Naive thymus-derived CD4-positive, alpha-beta T cell (primary cell): ENCODE data around the gene DLG2. TPM values are rescaled to one million over a fixed set of nuclear protein-coding genes. Genes with fewer than 3 reads are reported as not detected.

ENCODE experiments used
- ATAC-seq: fragments of 150-1000 bp; cut with Tn5 transposase; 2 replicates; pipeline ENCODE4 v1.10.0; 2021; ENCODE audit warnings: mild to moderate bottlenecking, moderate library complexity
- CTCF ChIA-PET: fragments of 350-600 bp; sonication (Branson Sonifier 250); formaldehyde crosslinking; loops from one replicate; lab custom pipeline; 2021; ENCODE audit warnings: antibody characterized with exemption; lab: Charles Lee
- POLR2A ChIA-PET: fragments of 350-600 bp; sonication (Branson Sonifier 250); formaldehyde crosslinking; loops from one replicate; lab custom pipeline; 2021; ENCODE audit warnings: antibody characterized with exemption, inconsistent platforms; lab: Charles Lee
- DNase-seq, 9 donors: peaks; one replicate each; pipeline versions ENCODE4 v3.0.0 to v3.0.0-alpha.2; 2020 to 2022; ENCODE audit warnings: mixed read lengths in 1 of 9
- H3K27ac ChIP-seq: one replicate; pipeline ENCODE4 v1.7.0; 2013; ENCODE audit warnings: mild to moderate bottlenecking, low read depth, low read length, moderate library complexity
- H3K27me3 ChIP-seq, 2 donors: one replicate each; pipeline ENCODE4 v1.7.0; 2013; ENCODE audit warnings: low read length in 2 of 2, mild to moderate bottlenecking in 2 of 2, moderate library complexity in 2 of 2; ENCODE audit not compliant: control insufficient read depth in 2 of 2, insufficient read depth in 2 of 2
- H3K36me3 ChIP-seq, 3 experiments: 1 replicate in 2 of 3; 2 replicates in 1 of 3; pipeline ENCODE4 v1.7.0; 2013; ENCODE audit warnings: low read length in 3 of 3, mild to moderate bottlenecking in 3 of 3, moderate library complexity in 1 of 3; ENCODE audit not compliant: insufficient read depth in 3 of 3, control insufficient read depth in 2 of 3
- H3K4me1 ChIP-seq, 2 donors: one replicate each; pipeline ENCODE4 v1.7.0; 2013; ENCODE audit warnings: low read length in 2 of 2, mild to moderate bottlenecking in 2 of 2, moderate library complexity in 1 of 2; ENCODE audit not compliant: control insufficient read depth in 2 of 2, insufficient read depth in 2 of 2
- H3K4me3 ChIP-seq: 2 replicates; pipeline ENCODE4 v1.7.0; 2013; ENCODE audit warnings: mild to moderate bottlenecking, low read length
- H3K9me3 ChIP-seq, 3 experiments: 1 replicate in 2 of 3; 2 replicates in 1 of 3; pipeline ENCODE4 v1.7.0; 2013; ENCODE audit warnings: low read length in 3 of 3; ENCODE audit not compliant: control insufficient read depth in 2 of 3
- H3K27ac Mint-ChIP-seq, 9 donors: one replicate each; pipeline ENCODE4 v1.8.0; 2020 to 2022; ENCODE audit warnings: mixed read lengths in 9 of 9, mild to moderate bottlenecking in 8 of 9, moderate library complexity in 5 of 9, inconsistent platforms in 2 of 9
- H3K27me3 Mint-ChIP-seq, 5 donors: one replicate each; pipeline ENCODE4 v1.8.0; 2021 to 2022; ENCODE audit warnings: mixed read lengths in 5 of 5, mild to moderate bottlenecking in 1 of 5
- H3K36me3 Mint-ChIP-seq, 5 donors: one replicate each; pipeline ENCODE4 v1.8.0; 2020 to 2022; ENCODE audit warnings: mixed read lengths in 5 of 5, mild to moderate bottlenecking in 3 of 5, inconsistent platforms in 1 of 5
- H3K4me1 Mint-ChIP-seq, 7 donors: one replicate each; pipeline ENCODE4 v1.8.0; 2020 to 2022; ENCODE audit warnings: mixed read lengths in 7 of 7, mild to moderate bottlenecking in 3 of 7, inconsistent platforms in 1 of 7
- H3K4me3 Mint-ChIP-seq, 10 donors: one replicate each; pipeline ENCODE4 v1.8.0; 2020 to 2022; ENCODE audit warnings: mild to moderate bottlenecking in 10 of 10, mixed read lengths in 10 of 10, moderate library complexity in 6 of 10, inconsistent platforms in 2 of 10
- H3K9me3 Mint-ChIP-seq, 11 donors: one replicate each; pipeline ENCODE4 v1.8.0; 2020 to 2022; ENCODE audit warnings: mixed read lengths in 11 of 11, mild to moderate bottlenecking in 4 of 11, inconsistent platforms in 1 of 11, moderate library complexity in 1 of 11
- intact Hi-C, 2 donors: fragments of 100-400 bp; cut with micrococcal nuclease; formaldehyde crosslinking; loops; one replicate each; pipeline ENCODE4 v1.15.1; 2023
- polyA plus RNA-seq, 2 donors: library from polyadenylated mRNA; unstranded; fragments of 300-500 nt; fragmentation: Illumina TruSeq; gene quantifications; one replicate each; pipeline ENCODE4 v1.2.3, GENCODE V29; 2021
- total RNA-seq, 6 experiments: library from RNA in 5 of 6; stranded (reverse) in 5 of 6; gene quantifications; 1 replicate in 5 of 6; 2 replicates in 1 of 6; pipeline ENCODE4 v1.2.3 and lab custom pipeline; 2021 to 2026

Gene DLG2
- total and polyA plus RNA-seq, 7 experiments from 2014 or later, result 0.64 to 6.1 (median 3.7) TPM

- peaks cover 0 to 22% (median 8%) of the 10 kb centered on the region in 5 donors for H3K36me3 Mint-ChIP-seq
- DNase-seq, result no peak
- no peaks in the 10 kb centered on the region for H3K27me3 Mint-ChIP-seq
- Histone ChIP-seq H3K36me3 (no peaks in the 10 kb centered on the region), H3K4me1 (no peaks in the 10 kb centered on the region), H3K27ac (no peak overlapping the region), H3K9me3 (peaks cover 0 to 25% (median 0%) of the 10 kb centered on the region in 3 experiments), H3K4me3 (no peak overlapping the region), H3K27me3 (no peaks in the 10 kb centered on the region)
- ATAC-seq, result no peak
- no peak overlapping the region for H3K4me3 Mint-ChIP-seq
- H3K27ac Mint-ChIP-seq, result no peak overlapping the region
- POLR2A ChIA-PET, result no interaction called here
- no peaks in the 10 kb centered on the region for H3K4me1 Mint-ChIP-seq
- peaks cover 26 to 87% (median 49%) of the 10 kb centered on the region in 11 donors for H3K9me3 Mint-ChIP-seq
- intact Hi-C loops, result no loop called here
- CTCF ChIA-PET, result no interaction called here
Observed at GRCh38 chr11:85431319-85431718, 195.8 kb downstream of the DLG2 start.

- no peak for DNase-seq
- ATAC-seq, result no peak
- Mint-ChIP-seq H3K27me3 (no peaks in the 10 kb centered on the region), H3K4me1 (no peaks in the 10 kb centered on the region), H3K4me3 (no peak overlapping the region), H3K36me3 (peaks cover 0 to 23% (median 10%) of the 10 kb centered on the region in 5 donors), H3K27ac (no peak overlapping the region), H3K9me3 (peaks cover 28 to 82% (median 44%) of the 10 kb centered on the region in 11 donors)
- Histone ChIP-seq H3K36me3 (no peaks in the 10 kb centered on the region), H3K9me3 (peaks cover 0 to 10% (median 0%) of the 10 kb centered on the region in 3 experiments), H3K4me1 (no peaks in the 10 kb centered on the region), H3K4me3 (no peak overlapping the region), H3K27ac (no peak overlapping the region), H3K27me3 (no peaks in the 10 kb centered on the region)
- intact Hi-C loops, result no loop called here
- CTCF ChIA-PET, result no interaction called here
- POLR2A ChIA-PET, result no interaction called here
Observed at GRCh38 chr11:85423794-85424193, 203.3 kb downstream of the DLG2 start.

GRCh38 chr11:85423316-85423715 is 203.8 kb downstream of the DLG2 start:
- Mint-ChIP-seq H3K9me3 (peaks cover 28 to 82% (median 43%) of the 10 kb centered on the region in 11 donors), H3K4me1 (no peaks in the 10 kb centered on the region), H3K4me3 (no peak overlapping the region), H3K27me3 (no peaks in the 10 kb centered on the region), H3K36me3 (peaks cover 0 to 23% (median 10%) of the 10 kb centered on the region in 5 donors), H3K27ac (no peak overlapping the region)
- intact Hi-C loops, result no loop called here
- ChIA-PET CTCF (no interaction called here), POLR2A (no interaction called here)
- peaks cover 0 to 10% (median 0%) of the 10 kb centered on the region in 3 experiments for H3K9me3 ChIP-seq
- no peaks in the 10 kb centered on the region for H3K27me3 ChIP-seq
- no peak overlapping the region for H3K27ac ChIP-seq
- DNase-seq, result no peak
- no peaks in the 10 kb centered on the region for H3K4me1 ChIP-seq
- H3K36me3 ChIP-seq, result no peaks in the 10 kb centered on the region
- ATAC-seq, result no peak
- no peak overlapping the region for H3K4me3 ChIP-seq

GRCh38 chr11:85414175-85414574 is 213.0 kb downstream of the DLG2 start:
- H3K9me3 ChIP-seq, result peaks cover 0 to 9% (median 0%) of the 10 kb centered on the region in 3 experiments
- DNase-seq (no peak), ATAC-seq (no peak)
- intact Hi-C loops, result no loop called here
- no peaks in the 10 kb centered on the region for H3K27me3 ChIP-seq
- no peaks in the 10 kb centered on the region for H3K4me1 ChIP-seq
- H3K4me1 Mint-ChIP-seq, result no peaks in the 10 kb centered on the region
- peaks cover 0 to 6% (median 3%) of the 10 kb centered on the region in 5 donors for H3K36me3 Mint-ChIP-seq
- CTCF ChIA-PET, result no interaction called here
- no peak overlapping the region for H3K27ac ChIP-seq
- peaks cover 32 to 97% (median 57%) of the 10 kb centered on the region in 11 donors for H3K9me3 Mint-ChIP-seq
- H3K4me3 ChIP-seq, result no peak overlapping the region
- no peaks in the 10 kb centered on the region for H3K27me3 Mint-ChIP-seq
- POLR2A ChIA-PET, result no interaction called here
- no peak overlapping the region for H3K27ac Mint-ChIP-seq
- no peaks in the 10 kb centered on the region for H3K36me3 ChIP-seq
- no peak overlapping the region for H3K4me3 Mint-ChIP-seq

- H3K27me3 ChIP-seq, result no peaks in the 10 kb centered on the region
- H3K9me3 ChIP-seq, result peaks cover 0 to 9% (median 0%) of the 10 kb centered on the region in 3 experiments
- H3K4me1 ChIP-seq, result no peaks in the 10 kb centered on the region
- Mint-ChIP-seq H3K36me3 (peaks cover 0 to 5% (median 0%) of the 10 kb centered on the region in 5 donors), H3K9me3 (peaks cover 16 to 78% (median 27%) of the 10 kb centered on the region in 11 donors), H3K4me3 (no peak overlapping the region), H3K4me1 (no peaks in the 10 kb centered on the region), H3K27ac (no peak overlapping the region), H3K27me3 (no peaks in the 10 kb centered on the region)
- DNase-seq (no peak), ATAC-seq (no peak)
- ChIA-PET POLR2A (no interaction called here), CTCF (no interaction called here)
- H3K4me3 ChIP-seq, result no peak overlapping the region
- no peaks in the 10 kb centered on the region for H3K36me3 ChIP-seq
- intact Hi-C loops, result no loop called here
- H3K27ac ChIP-seq, result no peak overlapping the region
Observed at GRCh38 chr11:85407648-85408047, 219.5 kb downstream of the DLG2 start.

- Mint-ChIP-seq H3K27me3 (no peaks in the 10 kb centered on the region), H3K4me3 (no peak overlapping the region), H3K36me3 (peaks cover 0 to 5% (median 0%) of the 10 kb centered on the region in 5 donors), H3K27ac (no peak overlapping the region), H3K9me3 (peaks cover 9 to 75% (median 26%) of the 10 kb centered on the region in 11 donors), H3K4me1 (no peaks in the 10 kb centered on the region)
- Histone ChIP-seq H3K9me3 (peaks cover 0 to 9% (median 0%) of the 10 kb centered on the region in 3 experiments), H3K4me3 (no peak overlapping the region), H3K27me3 (no peaks in the 10 kb centered on the region), H3K27ac (no peak overlapping the region), H3K4me1 (no peaks in the 10 kb centered on the region), H3K36me3 (no peaks in the 10 kb centered on the region)
- CTCF ChIA-PET, result no interaction called here
- intact Hi-C loops, result no loop called here
- POLR2A ChIA-PET, result no interaction called here
- ATAC-seq (no peak), DNase-seq (no peak)
Observed at GRCh38 chr11:85406841-85407240, 220.3 kb downstream of the DLG2 start.

- no peak overlapping the region for H3K4me3 Mint-ChIP-seq
- Histone ChIP-seq H3K36me3 (no peaks in the 10 kb centered on the region), H3K9me3 (peaks cover 0 to 9% (median 0%) of the 10 kb centered on the region in 3 experiments), H3K27me3 (no peaks in the 10 kb centered on the region), H3K4me3 (no peak overlapping the region), H3K4me1 (no peaks in the 10 kb centered on the region), H3K27ac (no peak overlapping the region)
- H3K9me3 Mint-ChIP-seq, result peaks cover 11 to 75% (median 26%) of the 10 kb centered on the region in 11 donors
- ATAC-seq (no peak), DNase-seq (no peak)
- intact Hi-C loops, result no loop called here
- no peaks in the 10 kb centered on the region for H3K4me1 Mint-ChIP-seq
- H3K36me3 Mint-ChIP-seq, result peaks cover 0 to 5% (median 0%) of the 10 kb centered on the region in 5 donors
- POLR2A ChIA-PET, result no interaction called here
- H3K27ac Mint-ChIP-seq, result no peak overlapping the region
- CTCF ChIA-PET, result no interaction called here
- H3K27me3 Mint-ChIP-seq, result no peaks in the 10 kb centered on the region
Observed at GRCh38 chr11:85406316-85406715, 220.8 kb downstream of the DLG2 start.
